Mucosa of stomach (tissue), 1 donor: ENCODE results near the gene GALNT2.

Experiments used
- H3K27me3 ChIP-seq: one replicate; pipeline ENCODE4 v1.7.0; 2013; ENCODE audit warnings: mild to moderate bottlenecking, low read length; ENCODE audit not compliant: control insufficient read depth, insufficient read depth
- H3K36me3 ChIP-seq: one replicate; pipeline ENCODE4 v1.7.0; 2013; ENCODE audit warnings: low read length; ENCODE audit not compliant: control insufficient read depth, insufficient read depth
- H3K4me1 ChIP-seq: one replicate; pipeline ENCODE4 v1.7.0; 2013; ENCODE audit warnings: mild to moderate bottlenecking, low read length; ENCODE audit not compliant: control insufficient read depth, insufficient read depth
- H3K4me3 ChIP-seq: one replicate; pipeline ENCODE4 v1.7.0; 2013; ENCODE audit warnings: low read length
- H3K9ac ChIP-seq: one replicate; pipeline ENCODE4 v1.7.0; 2013; ENCODE audit warnings: mild to moderate bottlenecking, low read length, moderate library complexity
- H3K9me3 ChIP-seq: one replicate; pipeline ENCODE4 v1.7.0; 2013; ENCODE audit warnings: mild to moderate bottlenecking, low read length, moderate library complexity; ENCODE audit not compliant: control insufficient read depth
- donor health status: Pancreatic carcinoma.

The GALNT2 gene

DNA sequence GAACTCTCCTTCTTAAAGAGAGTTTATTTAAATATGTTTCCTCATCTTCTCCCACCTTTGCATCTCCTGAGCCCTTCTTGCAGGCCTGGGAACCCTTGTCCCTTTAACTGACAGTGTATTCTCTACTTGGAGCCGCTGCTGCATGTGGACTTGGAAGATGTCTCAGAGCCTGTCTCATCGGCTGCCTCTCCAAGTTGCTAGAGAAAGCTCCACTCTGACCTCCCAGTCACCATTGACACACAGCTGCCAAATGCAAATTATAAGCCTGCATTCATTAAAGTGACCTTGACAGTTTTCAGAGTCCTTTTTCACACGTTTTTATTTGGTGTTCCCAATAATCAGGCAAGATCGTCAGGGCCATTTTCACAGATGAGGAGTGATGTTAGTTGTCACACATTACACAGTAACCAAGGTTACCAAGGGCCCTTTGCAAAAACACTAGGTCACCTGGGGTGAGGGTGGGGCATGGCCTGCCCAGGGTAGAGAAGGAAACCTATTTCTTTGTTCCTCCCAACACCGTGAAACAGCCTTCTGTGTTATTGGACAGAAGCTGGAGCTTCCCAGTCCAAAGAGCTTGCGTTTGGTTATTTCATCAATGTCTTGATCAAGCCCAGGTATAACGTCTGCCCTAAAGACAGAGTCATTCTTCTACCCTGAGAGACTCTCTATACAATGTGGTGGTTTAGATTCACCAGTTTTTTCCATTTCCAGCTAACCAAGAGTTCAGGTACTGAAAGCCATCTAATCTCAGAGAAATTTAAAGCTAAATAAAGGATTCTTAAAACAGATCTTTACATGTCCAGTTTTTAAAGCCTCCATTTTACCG lies 164.1 kb downstream of the GALNT2 start:
- Histone ChIP-seq H3K9me3 (no peaks in the 10 kb centered on the region), H3K27me3 (no peaks in the 10 kb centered on the region), H3K4me3 (peak overlapping the region; percentile 4), H3K9ac (peak overlapping the region; percentile 70), H3K4me1 (peaks cover 27% of the 10 kb centered on the region), H3K36me3 (no peaks in the 10 kb centered on the region)

DNA sequence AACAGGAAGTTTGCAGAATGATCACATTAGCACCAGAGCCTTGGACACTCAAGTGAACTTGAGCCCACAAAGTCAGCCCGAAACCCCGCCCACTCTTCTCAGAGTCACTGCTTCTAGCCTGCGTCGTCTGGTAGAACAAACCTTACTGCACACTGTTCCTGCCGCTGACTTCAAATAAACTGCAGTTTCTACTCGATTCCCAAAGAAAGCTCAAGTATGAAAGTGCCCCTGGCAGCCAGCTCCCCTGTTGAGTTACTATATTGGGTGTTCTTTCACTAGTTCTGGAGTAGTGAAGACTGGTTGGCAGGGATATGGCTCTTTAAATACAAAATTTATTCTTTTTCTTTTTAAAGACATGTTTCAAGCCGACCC lies 164.7 kb downstream of the GALNT2 start:
- peak overlapping the region; percentile 70 for H3K9ac ChIP-seq

DNA sequence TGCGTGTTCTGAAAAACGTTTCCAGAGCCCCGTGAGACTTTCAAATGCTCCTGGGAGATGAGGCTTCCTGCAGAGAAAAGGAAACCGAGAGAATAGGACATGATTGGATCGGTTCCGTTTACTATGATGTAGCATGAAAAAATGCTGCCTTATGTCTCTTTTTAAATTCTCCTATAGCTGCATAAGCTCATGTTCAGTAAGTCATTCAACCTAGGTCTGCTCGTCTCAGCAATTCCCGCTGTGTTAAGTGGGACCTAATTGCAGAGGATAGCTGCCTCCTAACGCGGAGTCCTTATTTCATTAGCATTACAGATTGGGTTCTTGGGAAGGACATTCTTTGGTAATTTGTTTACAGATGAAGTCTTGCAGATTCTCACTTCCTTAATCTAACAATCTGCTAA lies 165.3 kb downstream of the GALNT2 start:
- Histone ChIP-seq H3K4me3 (no peak overlapping the region), H3K36me3 (no peaks in the 10 kb centered on the region), H3K4me1 (peaks cover 27% of the 10 kb centered on the region), H3K27me3 (no peaks in the 10 kb centered on the region), H3K9ac (peak overlapping the region; percentile 70), H3K9me3 (no peaks in the 10 kb centered on the region)

More for the DNA sequence above, 164.7 kb downstream of the GALNT2 start:
- H3K36me3 ChIP-seq: no peaks in the 10 kb centered on the region
- no peaks in the 10 kb centered on the region for H3K27me3 ChIP-seq
- peaks cover 27% of the 10 kb centered on the region for H3K4me1 ChIP-seq
- no peaks in the 10 kb centered on the region for H3K9me3 ChIP-seq
- H3K4me3 ChIP-seq: peak overlapping the region; percentile 4

DNA sequence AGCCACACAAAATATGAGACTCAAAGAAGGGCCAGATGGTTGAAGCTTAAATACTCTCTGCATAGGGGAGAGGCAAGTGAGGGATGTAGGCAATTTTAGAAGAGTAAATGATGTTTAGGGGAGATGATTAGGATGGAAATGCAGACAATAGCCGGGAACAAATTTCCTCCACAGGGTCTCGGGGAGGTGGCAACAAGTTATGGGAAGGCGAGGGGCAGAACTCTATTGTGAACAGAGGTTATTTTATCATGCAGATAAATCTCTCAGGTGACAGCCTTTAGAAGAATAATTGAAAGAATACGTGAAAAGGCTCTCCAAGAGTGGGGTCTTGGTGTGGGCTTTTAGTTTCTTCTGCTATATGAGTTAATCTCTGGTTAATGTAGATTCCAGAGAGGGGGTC lies 166.7 kb downstream of the GALNT2 start:
- H3K36me3 ChIP-seq: no peaks in the 10 kb centered on the region
- no peaks in the 10 kb centered on the region for H3K9me3 ChIP-seq
- H3K4me1 ChIP-seq: peaks cover 27% of the 10 kb centered on the region
- H3K9ac ChIP-seq: no peak overlapping the region
- no peak overlapping the region for H3K4me3 ChIP-seq
- no peaks in the 10 kb centered on the region for H3K27me3 ChIP-seq

DNA sequence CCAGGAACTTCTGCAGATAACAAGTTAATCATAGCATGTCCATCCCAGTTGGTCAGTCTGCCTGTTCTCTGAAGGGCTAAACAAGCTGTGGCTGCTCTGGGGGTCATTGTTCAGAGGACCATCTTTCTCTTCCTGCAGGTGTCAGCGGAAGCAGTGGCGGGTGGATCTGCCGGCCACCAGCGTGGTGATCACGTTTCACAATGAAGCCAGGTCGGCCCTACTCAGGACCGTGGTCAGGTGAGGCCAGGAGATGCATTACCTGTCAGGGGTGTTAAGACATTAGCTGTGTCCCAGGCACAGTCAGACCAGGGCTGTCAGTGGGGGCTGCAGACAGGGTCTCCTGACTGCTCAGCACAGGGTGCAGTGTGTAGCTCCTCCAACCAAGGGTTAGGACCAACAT lies 168.8 kb downstream of the GALNT2 start:
- Histone ChIP-seq H3K4me1 (peaks cover 17% of the 10 kb centered on the region), H3K9me3 (no peaks in the 10 kb centered on the region), H3K27me3 (no peaks in the 10 kb centered on the region), H3K4me3 (no peak overlapping the region), H3K36me3 (no peaks in the 10 kb centered on the region), H3K9ac (no peak overlapping the region)

DNA sequence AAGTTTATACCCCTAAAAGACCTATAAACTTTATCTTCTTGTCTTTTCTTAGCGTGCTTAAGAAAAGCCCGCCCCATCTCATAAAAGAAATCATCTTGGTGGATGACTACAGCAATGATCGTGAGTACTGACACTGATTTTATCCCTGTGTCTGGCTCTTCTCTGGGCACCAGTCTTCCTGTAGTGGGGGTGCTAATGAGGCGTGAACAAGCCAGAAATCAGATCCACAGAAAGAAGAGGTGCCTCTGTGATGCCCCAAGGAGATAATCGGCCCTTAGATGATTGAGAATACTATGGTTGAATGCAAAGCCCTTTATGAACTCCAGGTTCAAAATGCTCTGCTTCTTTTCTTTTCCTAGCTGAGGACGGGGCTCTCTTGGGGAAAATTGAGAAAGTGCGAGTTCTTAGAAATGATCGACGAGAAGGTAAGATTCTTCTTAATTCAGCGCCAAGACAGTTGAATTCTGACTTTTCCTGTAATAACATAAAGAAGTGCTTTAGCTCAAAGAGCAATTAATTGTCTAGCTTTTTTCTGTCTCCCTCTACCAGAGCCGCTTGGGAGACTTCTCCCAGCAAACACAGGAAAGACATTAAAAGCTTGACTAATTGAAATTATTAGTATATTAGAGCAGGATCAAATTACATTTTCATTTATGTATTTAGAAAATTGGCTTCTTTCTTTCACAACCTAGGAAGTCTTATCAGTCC lies 169.4 kb downstream of the GALNT2 start:
- Histone ChIP-seq H3K4me1 (peaks cover 11% of the 10 kb centered on the region), H3K4me3 (no peak overlapping the region), H3K9me3 (no peaks in the 10 kb centered on the region), H3K36me3 (no peaks in the 10 kb centered on the region), H3K27me3 (no peaks in the 10 kb centered on the region), H3K9ac (no peak overlapping the region)

DNA sequence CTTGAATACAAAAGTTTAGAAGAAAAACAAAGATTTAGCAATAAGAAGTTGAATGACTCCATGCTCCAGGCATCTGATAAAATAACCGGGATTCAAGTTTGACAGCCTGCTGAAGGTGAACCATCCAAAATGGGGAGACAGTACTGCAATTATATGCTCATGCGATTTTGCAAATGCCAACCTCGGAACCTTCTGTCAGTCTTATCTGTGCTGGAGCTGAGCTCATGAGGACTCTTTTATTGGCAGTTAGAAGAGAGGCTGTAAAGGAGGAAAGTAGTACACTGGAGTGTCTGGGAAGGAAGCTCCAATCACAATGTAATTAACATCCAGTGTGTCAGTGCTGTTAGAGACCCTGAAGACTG lies 170.0 kb downstream of the GALNT2 start:
- Histone ChIP-seq H3K9me3 (no peaks in the 10 kb centered on the region), H3K4me3 (no peak overlapping the region), H3K27me3 (no peaks in the 10 kb centered on the region), H3K4me1 (peaks cover 6% of the 10 kb centered on the region), H3K9ac (no peak overlapping the region), H3K36me3 (no peaks in the 10 kb centered on the region)

DNA sequence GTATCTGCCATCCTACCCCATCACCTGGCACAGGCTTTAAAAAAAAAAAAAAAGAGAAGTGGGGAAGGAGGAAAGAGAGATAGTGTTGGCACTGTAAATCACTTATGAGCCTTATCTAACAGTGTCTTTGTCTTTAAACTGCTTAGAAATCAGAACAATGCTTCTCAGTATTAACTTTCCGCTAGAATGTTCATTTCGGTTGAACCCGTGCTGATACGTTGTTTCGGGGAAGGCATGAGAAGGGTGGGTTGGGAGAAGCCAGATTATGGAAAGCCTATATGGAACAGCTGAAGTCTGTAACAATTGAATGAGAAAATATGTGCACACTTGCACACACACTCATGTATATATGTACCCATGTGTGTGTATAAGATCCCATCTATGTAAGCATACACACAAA lies 170.8 kb downstream of the GALNT2 start:
- H3K9ac ChIP-seq: no peak overlapping the region
- no peak overlapping the region for H3K4me3 ChIP-seq
- H3K27me3 ChIP-seq: no peaks in the 10 kb centered on the region
- no peaks in the 10 kb centered on the region for H3K4me1 ChIP-seq
- H3K36me3 ChIP-seq: no peaks in the 10 kb centered on the region
- no peaks in the 10 kb centered on the region for H3K9me3 ChIP-seq

DNA sequence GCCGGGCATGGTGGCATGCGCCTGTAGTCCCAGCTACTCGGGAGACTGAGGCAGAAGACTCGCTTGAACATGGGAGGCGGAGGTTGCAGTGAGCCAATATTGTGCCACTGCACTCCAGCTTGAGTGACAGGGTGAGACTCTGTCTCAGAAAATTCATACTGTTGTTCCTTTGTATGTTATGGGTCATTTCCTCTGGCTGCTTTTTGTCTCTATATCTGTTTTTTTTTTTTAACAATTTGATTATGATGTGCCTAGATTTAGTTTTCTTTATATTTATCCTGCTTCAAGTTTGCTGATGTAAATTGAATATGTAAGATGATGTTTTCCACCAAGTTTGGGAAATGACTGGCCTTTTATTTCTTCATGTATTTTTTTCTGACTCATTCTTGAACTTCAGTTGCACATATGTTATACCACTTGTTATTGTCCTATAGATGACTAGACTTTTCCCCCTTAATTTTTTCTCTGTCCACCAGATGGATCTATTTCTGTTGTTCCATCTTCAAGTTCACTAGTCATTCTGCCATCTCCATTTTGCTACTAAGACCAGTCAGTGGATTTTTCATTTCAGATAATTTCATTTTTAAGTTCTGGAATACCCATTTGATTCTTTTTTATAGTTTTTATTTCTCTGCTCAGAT lies 173.5 kb downstream of the GALNT2 start:
- Histone ChIP-seq H3K27me3 (no peaks in the 10 kb centered on the region), H3K9me3 (no peaks in the 10 kb centered on the region), H3K9ac (no peak overlapping the region), H3K4me1 (peaks cover 12% of the 10 kb centered on the region), H3K4me3 (no peak overlapping the region), H3K36me3 (no peaks in the 10 kb centered on the region)

DNA sequence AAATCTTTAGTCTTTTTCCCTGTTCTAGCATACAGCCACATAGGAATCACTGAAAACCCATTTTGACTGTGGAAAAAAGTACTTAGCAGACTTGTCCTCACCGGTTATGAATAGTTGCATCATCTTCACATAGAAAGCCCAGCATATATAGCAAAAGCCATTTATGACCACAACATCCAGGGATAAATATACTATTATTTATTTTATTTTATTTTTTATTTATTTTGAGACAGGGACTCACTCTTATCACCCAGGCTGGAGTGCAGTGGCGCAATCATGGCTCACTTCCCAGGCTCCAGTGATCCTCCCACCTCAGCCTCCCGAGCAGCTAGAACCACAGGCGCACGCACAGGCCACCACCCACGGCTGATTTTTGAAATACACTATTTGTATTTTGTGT lies 175.3 kb downstream of the GALNT2 start:
- no peaks in the 10 kb centered on the region for H3K9me3 ChIP-seq
- no peaks in the 10 kb centered on the region for H3K27me3 ChIP-seq
- H3K4me3 ChIP-seq: no peak overlapping the region
- no peak overlapping the region for H3K9ac ChIP-seq
- no peaks in the 10 kb centered on the region for H3K36me3 ChIP-seq
- H3K4me1 ChIP-seq: peaks cover 12% of the 10 kb centered on the region

DNA sequence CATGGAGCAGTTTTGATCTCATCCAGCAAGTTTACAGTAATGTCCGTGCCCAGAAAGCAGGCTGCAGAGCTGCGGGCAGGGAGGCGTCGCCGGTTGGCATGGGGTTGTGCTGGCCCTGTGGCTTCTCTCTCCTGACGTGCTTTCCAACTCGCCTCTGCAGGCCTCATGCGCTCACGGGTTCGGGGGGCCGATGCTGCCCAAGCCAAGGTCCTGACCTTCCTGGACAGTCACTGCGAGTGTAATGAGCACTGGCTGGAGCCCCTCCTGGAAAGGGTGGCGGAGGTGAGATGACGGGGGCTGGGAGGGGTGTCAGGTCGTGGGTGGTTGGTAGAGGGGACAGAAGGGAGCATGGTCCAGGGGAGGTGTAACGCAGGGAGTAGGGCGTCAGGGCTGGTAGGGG lies 176.1 kb downstream of the GALNT2 start:
- Histone ChIP-seq H3K9me3 (no peaks in the 10 kb centered on the region), H3K9ac (no peak overlapping the region), H3K4me3 (no peak overlapping the region), H3K27me3 (no peaks in the 10 kb centered on the region), H3K36me3 (no peaks in the 10 kb centered on the region), H3K4me1 (peaks cover 12% of the 10 kb centered on the region)
